ENCODE measurements around the gene AP1M1.

Gene AP1M1

DNA sequence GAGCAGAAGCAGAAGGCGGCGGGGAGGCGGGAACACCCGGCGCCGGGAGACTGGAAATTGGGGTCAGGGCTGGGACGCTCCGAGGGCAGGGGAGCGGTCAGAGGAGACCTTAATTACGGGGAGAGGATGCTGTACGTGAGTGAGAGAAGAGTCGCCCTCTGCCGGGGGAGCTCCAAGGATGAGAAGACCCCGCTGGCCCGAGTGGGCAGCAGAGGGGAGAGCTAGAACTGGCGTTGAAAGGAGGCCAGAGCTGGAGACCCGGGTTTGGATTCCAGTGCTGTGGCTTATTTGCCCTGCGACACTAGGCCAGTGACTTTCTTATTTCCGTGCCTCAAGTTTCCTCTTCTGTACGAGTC lies 12.0 kb upstream of the AP1M1 start:
- peak; percentile 51 for DNase-seq

DNA sequence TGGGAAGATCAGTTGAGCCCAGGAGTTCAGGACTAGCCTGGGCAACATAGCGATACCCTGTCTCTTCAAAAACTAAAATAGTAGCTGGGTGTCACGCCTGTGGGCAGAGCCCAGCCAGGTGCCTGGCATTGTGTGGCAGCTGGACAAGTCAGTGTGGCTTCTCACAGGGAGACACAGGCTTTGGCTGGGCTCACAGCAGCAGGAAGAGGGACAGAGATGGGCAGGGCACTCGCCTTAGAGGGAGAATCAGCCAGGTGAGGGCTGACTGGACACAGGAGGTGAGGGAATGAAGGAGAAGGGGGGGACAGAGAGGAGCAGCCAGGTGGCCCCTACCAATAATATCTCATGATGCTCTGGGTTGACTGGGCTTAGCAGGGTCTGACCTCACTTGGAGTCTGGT lies 9.2 kb upstream of the AP1M1 start:
- no peak for DNase-seq

DNA sequence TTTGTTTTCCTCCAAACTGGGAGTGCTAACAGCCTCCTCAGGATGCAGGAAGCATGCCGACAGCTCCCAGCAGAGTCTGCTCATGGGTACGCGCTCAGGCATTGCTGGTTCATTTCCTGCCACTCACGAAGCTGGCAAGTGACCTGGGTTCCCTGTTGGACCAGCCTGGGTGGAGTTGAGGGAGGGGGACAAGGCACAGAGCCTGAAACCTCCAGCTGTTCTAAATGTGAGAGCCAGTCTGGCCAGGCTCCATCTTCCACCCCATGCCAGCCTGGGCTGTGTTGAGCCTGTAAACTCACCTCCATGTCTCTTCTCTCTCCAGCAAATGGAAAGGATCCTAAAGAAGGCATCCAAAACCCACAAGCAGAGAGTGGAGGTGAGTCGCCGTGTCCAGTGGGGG lies 7.5 kb upstream of the AP1M1 start:
- DNase-seq = no peak

DNA sequence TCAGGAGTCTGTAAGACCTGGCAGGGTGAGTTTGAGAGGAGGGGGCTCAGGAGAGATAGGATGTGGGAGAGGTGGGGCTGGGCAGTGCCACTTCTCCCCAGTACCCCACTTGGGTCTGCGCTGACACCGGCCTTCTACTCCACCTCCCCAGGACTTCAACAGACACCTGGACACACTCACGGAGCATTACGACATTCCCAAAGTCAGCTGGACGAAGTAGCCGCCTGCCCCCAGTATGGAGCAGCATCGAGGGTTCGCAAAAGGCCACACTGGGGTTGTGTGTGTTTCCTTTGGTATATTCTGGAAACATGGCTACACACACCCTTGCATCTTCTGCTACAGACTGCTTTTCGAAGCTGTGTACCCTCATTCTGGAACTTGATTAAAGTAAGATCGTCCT lies 7.0 kb upstream of the AP1M1 start:
- no peak for DNase-seq

DNA sequence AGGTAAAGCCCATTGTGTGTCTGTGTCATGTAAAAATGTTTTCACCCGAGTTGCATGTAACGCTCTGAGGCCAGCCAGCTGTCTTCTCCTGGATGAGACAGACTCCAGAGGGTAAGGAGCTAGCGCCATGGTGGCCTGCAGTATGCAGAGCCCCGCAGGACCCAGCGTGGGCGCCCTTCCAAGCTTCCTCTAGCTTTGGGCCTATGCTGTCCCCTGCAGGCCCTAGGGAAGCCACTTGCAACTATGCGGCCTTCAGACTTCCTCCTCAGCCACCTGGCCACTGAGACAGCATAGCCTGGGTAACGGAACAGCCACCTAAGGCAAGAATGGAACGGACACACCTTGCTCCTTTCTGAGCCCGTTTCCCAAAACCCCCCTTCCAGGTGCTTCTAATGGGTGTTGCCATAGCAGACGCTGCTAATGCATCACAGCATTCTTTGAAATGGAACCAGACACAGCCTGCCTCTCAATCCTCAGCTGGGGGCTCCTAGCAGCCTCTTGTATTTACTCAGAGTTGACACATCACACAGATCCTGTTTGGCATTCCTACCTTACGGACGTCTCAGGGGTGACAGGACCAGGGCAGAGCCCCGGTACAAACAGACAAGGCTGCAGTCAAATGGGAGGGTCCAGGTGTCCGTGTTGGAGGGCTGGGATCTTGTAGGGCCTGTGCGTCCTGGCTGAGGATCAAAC lies 6.3 kb upstream of the AP1M1 start:
- no peak for DNase-seq

DNA sequence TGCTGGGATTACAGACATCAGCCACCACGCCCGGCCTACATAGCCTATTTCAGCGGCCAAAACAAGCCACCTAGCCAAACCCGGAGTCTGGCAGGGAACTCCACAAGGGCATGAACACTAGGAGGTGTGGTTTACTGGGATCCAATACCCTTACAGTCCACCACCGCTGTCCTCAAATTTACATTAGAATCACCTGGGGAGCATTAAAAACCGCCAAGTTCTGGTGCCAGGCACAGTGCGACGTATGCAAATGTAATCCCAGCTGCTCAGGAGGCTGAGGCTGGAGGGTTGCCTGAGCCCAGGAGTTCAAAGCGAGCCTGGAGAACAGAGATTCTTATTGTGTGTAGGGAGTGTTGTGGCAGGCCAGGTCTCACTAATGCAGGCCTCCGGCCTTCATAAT lies 4.2 kb upstream of the AP1M1 start:
- DNase-seq = no peak

DNA sequence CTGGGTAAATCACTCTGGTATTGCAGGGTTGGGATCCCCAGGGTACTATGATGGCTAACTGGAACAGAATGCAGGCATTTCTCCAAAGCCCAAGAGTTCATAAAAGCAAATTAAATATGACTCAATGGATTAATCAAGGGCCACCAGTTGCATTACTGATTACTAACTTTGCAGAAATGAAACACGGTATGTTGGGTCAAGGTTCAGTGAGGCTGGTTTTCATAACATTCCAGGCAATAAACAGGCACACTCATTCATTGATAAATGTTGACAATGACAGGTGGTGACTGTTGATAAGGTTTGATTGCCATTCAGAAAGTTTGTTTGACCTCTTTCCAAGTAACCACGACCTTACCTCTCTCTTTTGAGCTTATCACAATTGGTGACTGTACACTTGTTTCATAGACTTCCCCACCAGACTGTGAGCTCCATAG lies 506 bp upstream of the AP1M1 start:
- peak; percentile 78 for DNase-seq

DNA sequence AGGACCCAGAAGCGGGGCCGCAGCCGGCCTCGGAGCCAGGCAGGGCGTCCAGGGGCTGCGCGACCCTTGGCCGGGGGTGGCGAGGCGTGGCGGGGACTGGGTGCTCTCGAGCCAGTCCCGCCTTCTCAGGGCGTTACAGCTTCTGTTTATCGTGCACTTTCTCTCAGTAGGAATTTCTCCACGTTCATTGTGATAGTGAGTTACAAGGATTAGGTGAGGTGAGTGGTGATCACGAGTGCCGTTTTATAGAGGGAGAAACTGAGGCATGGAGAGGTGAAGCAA lies 600 bp downstream of the AP1M1 start:
- DNase-seq = no peak

DNA sequence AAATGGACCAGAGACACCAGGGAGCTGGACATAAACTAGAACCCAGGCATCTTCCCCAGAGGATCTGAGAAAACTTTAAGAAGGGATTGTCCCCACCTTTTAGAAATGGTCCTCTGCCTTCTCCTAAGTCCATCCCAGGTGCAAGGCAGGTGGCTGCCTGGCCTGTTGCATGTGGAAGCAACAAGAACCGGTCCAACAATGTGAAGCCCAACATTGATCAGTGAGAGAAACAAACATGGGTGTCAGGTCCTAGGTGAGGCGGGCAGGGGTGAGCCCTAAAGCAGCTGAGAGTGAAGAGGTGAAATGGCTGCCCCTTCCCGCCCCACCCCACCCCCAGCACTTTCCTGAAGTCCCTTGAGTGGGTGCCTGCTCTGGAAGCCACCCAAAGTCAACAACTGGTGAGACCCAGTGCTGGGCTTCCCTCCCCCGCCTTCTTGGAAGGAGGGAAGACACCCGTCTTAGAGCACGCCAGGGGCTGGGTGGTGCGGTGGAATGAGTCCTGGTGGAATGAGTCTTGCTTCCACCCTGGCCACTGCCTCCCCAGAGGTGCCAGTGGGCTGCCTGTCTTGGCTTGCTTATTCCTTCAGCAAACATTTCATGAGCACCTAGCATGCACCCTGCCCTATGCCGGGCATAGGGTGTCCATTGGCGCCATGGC lies 1.7 kb downstream of the AP1M1 start:
- no peak for DNase-seq

DNA sequence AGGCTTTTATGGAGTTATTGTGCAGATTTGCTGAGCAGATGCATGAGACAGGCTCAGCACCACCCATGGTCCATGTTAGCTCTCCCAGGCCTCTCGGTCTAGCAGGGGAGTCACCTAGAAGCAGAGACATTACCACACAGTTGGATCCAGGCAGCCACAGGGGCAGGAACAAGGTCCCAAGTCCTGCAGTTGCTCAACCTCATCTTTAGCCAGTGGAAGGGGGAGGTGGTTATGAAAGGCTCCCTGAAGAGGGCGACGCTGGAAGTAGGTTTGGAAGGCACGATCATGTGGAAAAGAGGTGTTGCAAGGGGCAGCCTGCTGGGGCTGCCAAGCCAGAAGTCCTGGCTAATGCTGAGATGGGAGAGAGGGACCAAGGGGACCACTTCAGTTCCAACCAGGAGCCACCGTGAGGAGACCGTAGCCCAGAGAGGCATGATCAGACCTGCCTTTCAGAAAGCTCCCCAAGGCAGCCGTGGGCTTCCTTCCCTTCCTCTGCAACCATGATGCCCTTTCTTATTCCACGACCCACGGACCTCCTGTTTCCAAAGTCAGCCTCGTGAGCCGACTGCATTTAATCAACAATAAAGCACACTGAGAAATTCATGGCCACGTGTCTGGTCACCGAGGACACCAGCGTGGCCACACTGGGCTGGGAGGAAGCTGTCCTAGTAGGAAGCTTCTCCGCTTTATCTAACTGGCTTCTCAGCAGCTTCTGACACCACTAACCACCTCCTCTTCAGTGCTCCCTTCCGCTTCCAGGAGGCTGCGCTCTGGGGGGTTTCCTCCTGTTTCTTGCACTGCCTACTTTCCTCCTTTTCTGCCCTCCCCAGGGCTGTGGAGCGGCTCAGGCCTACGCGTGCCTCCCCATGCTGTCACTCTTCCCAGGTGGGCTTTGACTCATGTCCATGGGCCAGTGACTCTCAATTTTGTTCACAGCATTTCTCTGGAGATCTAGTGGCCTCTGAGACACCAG lies 2.6 kb downstream of the AP1M1 start:
- DNase-seq = no peak

DNA sequence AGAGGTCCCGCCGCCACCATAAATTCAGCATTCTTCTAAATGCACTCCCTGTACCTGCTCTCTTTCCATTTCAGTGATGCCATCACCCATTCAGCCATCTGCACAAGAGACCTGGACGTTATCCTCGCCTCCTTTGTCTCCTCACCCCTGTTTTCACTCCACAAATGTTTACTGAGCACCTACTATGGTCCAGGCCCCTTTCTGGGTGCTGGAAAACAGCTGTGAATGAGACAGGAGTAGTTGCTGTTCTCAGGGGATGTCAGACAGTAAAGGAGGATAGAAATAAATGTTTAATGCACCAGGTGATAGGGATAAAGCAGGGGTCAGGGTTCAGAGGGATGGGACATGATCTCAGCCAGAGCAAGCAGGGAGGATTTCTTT lies 3.3 kb downstream of the AP1M1 start:
- DNase-seq = no peak

DNA sequence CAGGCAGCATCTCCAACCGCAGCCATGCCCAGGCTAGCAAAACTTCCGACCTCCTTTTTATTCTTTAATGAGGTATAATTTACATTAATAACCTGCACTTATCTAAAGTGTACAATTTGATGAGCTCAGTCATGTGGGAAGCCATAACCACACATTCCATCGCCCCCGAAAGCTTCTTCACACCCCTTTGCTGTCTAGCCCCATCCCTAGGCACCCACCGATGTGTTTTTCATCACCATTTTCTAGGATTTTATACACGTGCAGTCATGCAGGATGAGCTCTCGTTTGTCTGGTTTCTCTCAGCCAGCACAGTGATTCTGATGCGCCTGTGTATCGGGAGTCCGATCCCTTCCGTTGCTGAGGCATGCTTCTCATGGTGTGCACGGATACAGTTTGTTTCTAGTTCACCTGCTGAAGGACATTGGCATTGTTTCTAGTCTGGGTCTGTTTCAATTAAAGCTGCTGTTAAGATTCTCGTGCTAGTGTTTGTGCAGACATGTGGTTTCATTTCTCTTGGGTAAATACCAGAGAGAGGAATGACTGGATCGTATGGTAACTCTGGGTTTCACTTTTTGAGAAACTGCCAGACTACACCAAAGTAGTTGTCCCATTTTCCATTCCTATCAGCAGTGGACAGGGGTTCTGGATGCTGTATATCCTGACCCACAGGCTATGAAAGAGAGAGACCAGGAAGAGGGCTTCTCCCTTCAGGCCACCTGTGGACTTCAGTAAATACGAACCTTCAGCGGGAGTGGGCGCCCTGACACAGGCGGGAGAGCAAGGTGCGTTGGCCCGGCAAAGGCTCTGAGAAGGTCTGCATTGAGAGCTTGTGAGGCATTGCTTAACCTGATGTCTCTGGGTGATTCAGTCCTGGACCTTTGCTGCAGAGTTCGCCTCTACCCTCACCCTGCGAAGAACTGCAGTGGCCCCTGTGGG lies 4.9 kb downstream of the AP1M1 start:
- DNase-seq = peak; percentile 15

DNA sequence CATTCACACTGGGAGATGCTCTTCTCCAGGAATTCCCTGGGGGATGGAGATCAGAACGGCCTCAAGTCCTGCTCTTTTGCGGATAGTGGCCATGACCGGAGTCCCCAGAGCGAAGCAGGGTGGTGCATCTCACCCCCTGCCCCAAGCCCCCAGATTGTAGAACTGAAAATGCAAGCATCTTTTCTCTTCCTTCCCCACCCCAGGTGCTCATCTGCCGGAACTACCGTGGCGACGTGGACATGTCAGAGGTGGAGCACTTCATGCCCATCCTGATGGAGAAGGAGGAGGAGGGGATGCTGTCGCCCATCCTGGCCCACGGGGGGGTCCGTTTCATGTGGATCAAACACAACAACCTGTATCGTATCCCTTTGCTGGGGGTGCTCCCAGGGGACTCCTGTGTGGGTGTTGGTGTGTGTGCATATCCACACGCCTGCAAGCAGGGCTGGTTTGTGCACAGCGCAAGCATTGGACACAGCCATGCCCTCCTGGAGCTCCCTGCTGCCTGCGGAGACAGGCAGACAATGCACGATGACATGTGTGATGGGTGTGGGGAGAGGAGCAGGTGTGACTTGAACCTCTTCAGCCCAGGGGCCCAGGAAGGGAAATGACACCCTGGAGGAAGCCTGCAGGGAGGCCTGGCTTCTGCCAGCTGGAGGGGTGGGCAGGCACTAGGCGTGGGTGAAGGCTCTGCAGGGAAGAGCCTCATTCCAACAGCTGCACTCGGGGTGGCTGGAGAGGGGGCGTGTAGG lies 5.7 kb downstream of the AP1M1 start:
- no peak for DNase-seq

DNA sequence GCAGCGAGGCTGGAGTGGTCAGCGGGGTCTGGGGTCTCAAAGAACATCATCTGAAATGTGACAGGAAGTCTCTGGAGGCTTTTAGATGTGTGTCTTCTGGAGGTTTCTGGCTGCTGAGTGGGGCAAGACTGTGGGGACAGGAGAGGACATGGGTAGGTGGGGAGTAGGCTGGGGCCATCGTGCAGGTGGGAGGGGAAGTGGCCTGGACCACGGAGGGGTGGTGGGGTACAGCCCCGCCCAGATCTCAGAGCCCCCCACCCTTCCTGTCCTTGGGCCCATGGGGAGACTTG lies 6.2 kb downstream of the AP1M1 start:
- no peak for DNase-seq

DNA sequence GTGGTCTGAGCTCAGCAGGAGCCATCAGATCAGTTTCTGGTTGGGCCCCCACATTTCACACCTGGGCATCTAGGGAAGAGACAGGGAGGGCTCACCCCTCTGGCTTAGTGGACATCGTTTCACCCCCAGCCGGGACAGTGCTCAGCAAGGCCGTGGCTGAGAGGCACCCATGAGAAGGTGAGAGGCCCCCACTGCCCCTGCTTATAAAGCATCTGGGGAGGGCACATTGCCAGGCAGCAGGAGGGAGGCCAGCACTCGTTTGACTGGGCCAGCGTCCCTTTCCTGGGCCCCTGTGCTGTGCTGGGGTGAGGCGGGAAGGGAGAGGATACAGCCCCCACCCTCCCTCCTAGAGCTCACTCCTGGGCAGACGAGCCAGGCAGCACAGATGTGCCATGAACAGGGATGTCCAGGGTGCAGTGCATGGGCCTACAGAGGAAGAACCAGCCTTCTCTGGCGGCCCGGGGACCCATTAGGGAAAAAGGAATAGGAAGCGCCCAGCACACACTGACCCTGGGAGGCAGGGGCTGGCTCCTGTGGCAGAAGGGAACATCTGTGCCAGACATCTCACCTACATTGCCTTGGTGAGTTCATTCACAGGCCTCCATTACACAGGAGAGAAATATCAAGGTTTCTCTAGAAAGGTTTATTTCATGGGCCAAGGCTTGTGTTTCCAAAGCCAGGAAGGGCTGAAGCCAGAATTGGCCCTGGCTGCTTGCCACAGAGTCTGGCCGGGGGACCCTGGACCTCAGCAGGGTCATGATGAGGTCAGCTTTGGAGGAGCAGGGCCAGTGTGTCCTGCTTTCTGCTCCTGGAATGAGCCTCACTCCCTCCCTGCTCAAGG lies 7.7 kb downstream of the AP1M1 start:
- no peak for DNase-seq

DNA sequence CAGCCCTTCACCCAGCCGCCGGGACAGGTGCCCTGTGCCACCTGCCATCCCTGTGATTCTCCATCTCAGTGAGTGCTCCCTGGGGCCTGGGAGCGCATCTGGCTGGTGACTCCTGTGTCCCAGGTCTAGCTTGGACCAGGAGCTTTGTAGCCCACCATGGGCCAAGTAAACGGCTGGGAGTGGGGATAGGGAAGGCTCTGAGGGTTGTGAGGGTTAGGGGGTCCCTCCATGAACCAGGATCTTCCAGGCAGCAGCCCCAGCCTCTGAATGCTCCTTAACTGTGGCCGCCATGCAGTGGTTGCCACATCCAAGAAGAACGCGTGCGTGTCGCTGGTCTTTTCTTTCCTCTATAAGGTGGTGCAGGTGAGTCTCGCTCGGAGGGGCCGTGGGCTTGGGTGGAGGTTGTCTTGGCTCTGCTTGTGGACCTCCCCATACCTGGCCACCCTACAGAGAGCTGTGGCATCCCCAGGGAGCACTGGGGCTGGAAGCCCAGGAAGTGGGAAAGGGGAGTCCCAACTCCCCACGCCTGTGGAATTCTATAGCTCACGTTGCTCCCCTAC lies 8.4 kb downstream of the AP1M1 start:
- no peak for DNase-seq

DNA sequence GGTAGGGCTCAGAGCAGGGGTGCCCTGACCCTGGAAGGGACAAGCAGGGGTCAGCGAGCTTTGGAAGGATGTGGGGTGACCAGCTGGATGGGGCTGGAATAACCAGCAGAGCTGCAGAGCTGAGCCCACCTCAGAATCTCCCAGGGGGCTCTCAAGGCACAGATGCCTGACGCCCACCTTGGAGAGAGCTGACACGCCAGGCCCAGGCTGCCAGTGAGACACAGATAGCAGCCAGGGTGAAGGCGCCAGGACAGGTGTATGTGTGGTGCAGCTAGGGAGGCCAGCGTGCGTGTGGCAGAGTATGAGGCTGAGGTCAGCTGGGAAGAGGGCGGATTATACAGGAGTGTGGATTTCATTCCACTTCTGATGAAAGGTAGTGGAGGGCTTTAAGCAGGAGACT lies 8.9 kb downstream of the AP1M1 start:
- no peak for DNase-seq

DNA sequence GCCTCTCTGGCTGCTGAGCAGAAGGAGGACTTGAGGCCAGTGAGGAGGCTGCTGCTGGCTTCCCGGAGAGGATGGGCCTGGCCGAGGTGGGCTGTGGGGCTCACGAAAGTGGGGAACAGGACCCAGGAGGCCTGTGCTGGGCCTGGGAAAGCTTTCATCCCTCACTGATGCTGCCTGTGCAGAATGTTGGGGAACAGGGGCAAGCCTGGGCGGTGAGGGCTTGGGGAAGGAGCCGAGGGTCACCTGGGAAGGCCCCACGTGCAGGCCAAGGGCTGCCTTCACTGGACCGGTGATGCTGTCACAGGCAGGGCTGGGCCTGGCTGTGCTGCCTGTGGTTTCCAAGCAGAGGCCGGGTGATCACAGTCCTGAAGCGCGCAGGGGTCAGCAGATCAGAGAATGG lies 9.4 kb downstream of the AP1M1 start:
- no peak for DNase-seq

DNA sequence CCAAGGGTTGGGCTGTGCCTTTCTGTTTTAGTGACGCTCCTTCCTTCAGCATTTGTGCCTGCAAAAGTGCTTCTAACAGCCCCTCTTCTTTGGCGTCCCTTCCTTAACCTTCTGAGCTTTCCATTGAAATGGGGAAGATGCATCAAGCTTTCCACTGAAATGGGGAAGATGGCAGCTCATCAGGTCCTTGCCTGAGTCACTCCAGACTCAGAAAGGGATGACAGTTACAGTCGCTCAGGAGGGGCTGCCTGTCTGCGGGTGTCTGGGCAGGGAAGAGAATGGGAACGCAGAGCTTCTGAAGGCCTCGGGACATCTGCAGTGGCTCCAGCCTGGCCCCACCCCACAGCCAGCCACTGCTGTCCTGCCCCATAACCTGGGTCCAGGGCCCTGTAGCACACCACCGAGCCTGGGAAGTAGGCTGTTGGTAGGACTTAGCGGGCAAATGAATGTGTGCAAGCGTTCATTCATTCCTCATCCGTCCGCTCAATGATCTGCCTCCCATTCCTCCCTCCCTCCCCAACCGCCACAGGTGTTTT lies 9.8 kb downstream of the AP1M1 start:
- no peak for DNase-seq

DNA sequence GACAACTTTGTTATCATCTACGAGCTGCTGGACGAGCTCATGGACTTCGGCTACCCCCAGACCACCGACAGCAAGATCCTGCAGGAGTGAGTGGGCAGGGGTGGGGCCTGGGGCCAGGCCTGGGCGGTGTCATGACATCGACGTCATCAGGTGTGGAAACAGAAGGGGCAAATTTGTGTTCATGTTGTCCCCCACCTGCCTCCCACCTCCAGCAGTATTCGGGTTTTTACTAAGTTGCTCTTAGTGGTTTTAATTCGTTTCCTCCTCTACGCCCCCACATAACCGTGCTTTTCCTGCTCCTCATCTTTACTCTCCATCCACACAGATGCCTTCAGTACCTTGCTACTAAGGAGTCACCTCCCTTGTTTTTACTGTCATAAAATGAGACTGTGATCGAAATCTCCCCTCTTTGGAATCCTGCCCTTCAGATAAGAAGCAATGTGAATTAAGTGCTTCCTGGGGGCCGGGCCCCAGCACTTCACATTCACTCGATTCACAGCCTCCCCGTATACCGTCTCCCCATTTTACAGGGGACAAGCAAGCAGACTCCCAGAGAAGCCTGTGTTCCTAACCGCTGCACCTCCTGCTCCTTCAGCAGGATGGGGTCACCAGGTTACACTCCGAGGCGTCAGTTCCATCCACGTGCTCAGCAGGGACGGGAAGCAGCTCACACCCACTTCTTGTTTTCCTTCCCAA lies 10.5 kb downstream of the AP1M1 start:
- DNase-seq = no peak

Data from fibroblast of skin of back (primary cell).